ENCODE results near the gene SSUH2. TPM values are rescaled to one million over a fixed set of nuclear protein-coding genes. Genes with fewer than 3 reads are reported as not detected.

SSUH2 gene
- total RNA-seq, 1 experiment from 2014 or later = 0.30 TPM

DNA sequence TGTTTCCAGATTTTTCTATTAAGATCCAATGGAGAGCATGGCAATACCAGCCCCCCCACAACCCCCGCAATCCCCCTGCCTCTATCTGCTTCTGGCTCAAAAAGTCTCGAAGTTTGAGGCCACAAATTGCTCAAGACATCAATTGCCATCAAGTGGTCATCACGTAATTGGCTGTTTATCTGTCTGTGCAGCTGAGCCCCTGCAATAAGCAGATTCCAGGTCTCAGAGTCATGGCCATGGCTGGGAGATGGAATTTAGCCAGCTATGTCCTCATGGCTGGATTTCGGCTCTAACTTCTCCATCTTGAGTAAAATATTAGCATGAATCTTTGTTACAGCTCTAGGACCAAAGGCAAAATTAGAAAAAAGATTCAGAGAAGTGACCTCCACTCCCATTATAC, 22.7 kb downstream of the SSUH2 start:
- Histone ChIP-seq H3K4me1 (no peaks in the 10 kb centered on the region; the same call in 1 of the 2 replicates), H3K27me3 (no peaks in the 10 kb centered on the region), H3K9me3 (replicated peaks) (peaks cover 6% of the 10 kb centered on the region; the same call in 1 of the 2 replicates), H3K27ac (no peak overlapping the region), H3K36me3 (no peaks in the 10 kb centered on the region), H3K4me3 (no peak overlapping the region)
- DNase-seq = no peak

DNA sequence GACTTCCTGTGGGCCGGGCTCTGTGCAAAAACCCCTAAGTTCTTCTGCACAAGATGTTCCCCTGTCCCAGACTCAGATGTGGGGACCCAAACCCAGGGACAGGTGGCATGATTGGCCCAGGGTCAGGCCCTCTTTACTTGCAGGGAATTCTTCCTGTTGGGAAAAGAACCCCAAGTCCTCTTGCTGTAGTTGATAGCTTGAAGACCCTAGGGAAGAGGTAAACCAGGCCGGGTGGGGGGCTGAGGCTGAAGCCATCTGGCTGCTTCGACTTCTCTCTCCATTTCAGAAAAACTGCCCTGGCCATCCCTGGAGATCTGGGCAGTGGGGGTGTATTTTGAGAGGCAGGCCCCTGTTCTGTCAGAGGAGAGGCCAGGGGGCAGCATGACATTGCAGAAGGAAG, 23.5 kb downstream of the SSUH2 start:
- Histone ChIP-seq H3K4me3 (no peak overlapping the region), H3K36me3 (no peaks in the 10 kb centered on the region), H3K4me1 (no peaks in the 10 kb centered on the region; the same call in 1 of the 2 replicates), H3K27ac (no peak overlapping the region), H3K9me3 (replicated peaks) (peaks cover 7% of the 10 kb centered on the region; the same call in 1 of the 2 replicates), H3K27me3 (no peaks in the 10 kb centered on the region)
- no peak for DNase-seq

DNA sequence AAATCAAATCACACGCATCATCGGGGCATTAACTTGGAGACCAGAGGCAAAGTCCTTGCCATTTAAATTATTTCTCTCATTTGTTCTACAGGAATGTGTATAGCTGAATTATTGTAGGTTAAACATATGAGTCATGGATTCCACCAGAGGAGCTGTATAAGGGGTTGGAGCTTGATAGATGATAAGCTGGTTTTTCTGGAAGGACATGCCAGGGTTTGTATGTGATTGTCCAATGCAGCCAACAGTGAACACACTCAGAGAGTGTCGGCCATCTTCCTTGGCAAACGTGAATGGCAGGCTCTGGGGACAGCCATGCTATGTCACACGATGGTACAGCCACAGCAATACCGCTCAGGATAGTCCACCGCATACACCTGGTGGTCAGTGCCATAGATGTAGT, 25.1 kb downstream of the SSUH2 start:
- Histone ChIP-seq H3K36me3 (no peaks in the 10 kb centered on the region), H3K4me1 (no peaks in the 10 kb centered on the region; the same call in 1 of the 2 replicates), H3K4me3 (no peak overlapping the region), H3K27ac (no peak overlapping the region), H3K27me3 (no peaks in the 10 kb centered on the region), H3K9me3 (replicated peaks) (peaks cover 9% of the 10 kb centered on the region; the same call in 1 of the 2 replicates)
- DNase-seq = no peak

DNA sequence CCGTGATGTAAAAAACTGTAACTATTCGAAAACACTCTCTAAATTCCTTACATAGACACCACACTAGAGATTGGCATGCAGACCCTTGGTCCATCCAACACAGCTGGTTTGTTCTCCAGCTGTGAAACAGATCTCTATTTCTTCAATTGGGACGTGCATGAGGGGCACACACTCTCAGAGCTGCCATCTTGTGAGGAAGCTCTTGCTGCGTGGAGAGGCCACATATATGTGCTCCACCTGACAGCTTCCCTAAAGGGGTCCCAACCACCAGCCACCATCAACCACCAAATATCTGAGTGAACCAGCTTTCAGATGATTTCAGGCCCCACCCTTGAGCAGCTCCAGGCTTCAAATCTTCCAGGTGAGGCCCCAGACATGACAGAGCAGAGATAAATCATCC, 25.6 kb downstream of the SSUH2 start:
- Histone ChIP-seq H3K36me3 (no peaks in the 10 kb centered on the region), H3K9me3 (replicated peaks) (peaks cover 9% of the 10 kb centered on the region; the same call in 1 of the 2 replicates), H3K27ac (no peak overlapping the region), H3K27me3 (no peaks in the 10 kb centered on the region), H3K4me1 (no peaks in the 10 kb centered on the region; the same call in 1 of the 2 replicates), H3K4me3 (no peak overlapping the region)
- no peak for DNase-seq

DNA sequence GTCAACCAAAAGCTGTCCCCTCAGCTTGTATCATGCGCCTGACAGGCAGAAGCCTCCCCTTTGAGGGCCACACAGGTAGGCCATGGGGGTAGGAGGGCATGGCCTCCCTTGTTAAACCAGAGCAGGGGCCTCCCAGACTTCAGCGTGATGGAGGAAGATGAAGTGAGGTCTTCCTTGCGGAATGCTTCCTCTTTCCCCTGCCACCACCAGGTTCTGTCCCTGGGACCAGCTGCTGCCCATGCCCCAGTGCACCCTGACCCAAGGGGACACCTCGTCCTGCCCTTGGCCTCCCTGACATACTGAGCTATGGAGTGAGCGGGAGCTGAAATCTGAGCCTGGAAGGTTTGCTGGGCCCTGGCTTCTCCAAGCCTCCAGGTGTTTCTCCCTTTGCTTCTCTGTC, 26.7 kb downstream of the SSUH2 start:
- Histone ChIP-seq H3K4me1 (no peaks in the 10 kb centered on the region; the same call in 1 of the 2 replicates), H3K4me3 (no peak overlapping the region), H3K36me3 (no peaks in the 10 kb centered on the region), H3K27ac (no peak overlapping the region), H3K27me3 (no peaks in the 10 kb centered on the region), H3K9me3 (replicated peaks) (peaks cover 11% of the 10 kb centered on the region; the same call in 1 of the 2 replicates)
- DNase-seq = no peak

DNA sequence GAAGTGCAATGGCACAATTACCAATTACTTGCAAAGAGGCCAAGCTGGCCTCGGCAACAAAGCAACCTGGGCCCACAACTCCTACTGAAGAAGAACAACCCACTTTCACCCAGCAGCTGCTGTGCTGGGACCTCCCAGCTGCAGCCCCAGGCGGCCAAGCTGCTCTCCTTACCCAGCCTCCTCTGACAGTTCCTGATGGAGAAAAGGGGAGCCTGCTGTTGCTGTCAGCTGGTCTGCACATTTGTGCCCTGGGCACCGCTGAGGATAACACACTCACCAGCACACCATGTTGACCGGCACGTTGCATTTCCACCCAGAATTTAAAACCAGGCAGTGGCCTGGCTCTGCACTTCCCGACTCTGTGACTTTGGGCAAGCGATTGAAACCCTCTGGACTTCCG, 33.6 kb downstream of the SSUH2 start:
- H3K4me1 ChIP-seq = peaks cover 19% of the 10 kb centered on the region; the same call in 1 of the 2 replicates
- peak overlapping the region; percentile 70 for H3K27ac ChIP-seq
- H3K9me3 ChIP-seq (replicated peaks) = 0 out of 2 replicates have a peak, but pooled peaks cover 2% of the 10 kb centered on the region
- H3K4me3 ChIP-seq = peak overlapping the region; percentile 60
- no peaks in the 10 kb centered on the region for H3K36me3 ChIP-seq
- H3K27me3 ChIP-seq = no peaks in the 10 kb centered on the region
- DNase-seq = peak; percentile 78 to 83

DNA sequence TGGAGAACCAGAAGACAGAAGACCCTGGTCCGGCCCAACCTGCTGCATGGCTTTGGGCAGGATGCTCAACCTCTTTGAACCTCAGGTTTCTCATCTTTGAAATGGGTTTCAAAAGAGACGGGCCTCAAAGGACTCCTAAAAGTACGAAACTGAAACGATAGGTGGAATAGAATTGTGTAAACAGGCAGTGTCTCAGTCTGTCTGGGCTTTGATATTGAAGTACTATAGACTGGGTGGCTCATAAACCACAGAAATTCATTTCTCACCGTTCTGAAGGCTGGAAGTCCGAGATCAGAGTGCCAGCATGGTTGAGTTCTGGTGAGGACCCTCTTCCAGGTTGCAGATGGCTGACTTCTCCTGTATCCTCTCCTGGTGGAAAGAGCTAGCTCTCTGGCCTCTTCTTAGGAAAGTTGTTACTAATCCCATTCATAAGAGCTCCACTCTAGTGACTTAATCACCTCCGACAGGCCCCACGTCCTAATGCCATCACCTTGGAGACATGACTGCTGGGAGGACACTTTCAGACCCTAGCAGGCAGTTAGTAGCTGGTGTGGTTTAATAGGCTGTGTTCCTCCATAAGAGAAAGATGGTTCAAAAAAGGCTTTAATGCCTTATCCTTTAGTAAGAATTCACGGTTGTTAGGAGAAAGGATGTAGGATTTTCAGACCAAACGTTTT, 35.7 kb downstream of the SSUH2 start:
- Histone ChIP-seq H3K27me3 (no peaks in the 10 kb centered on the region), H3K4me1 (peaks cover 19% of the 10 kb centered on the region; the same call in 1 of the 2 replicates), H3K4me3 (no peak overlapping the region), H3K27ac (no peak overlapping the region), H3K9me3 (replicated peaks) (0 out of 2 replicates have a peak, but pooled peaks cover 2% of the 10 kb centered on the region), H3K36me3 (no peaks in the 10 kb centered on the region)
- DNase-seq = no peak

DNA sequence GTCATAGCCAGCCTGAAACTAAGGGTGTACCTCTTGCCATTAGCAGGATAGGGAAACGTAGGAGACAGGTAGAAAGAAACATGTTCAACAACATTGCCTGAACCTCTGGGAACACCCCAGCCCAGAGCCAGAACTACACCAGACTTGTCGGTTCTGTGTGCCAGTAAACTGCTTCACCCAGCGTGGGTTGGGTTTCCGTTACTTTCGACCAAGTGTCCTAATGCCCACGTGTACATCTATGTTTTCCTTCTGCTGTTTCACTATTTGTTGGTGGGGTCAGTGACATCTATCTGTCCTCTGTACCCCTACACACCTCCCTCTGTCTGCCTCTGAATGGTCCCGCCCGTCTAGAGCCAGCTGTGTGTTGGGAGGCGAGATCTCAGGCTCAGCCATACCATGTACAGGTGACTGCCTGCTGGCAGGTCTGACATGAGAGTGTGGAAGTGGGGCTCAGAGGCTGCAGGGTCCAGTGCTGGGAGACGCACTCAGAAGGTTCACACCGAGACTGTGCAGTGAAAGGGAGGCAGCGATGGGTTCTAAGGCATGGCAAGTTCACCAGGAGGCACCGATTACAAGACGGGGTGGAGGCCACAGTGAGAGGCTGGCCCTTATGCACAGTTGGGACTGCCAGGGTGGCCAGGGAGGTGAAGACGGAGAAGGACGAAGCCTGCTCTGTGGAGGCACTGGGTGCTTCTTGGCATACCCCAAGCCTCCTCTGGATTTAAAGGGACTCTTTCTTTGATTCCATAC, 36.4 kb downstream of the SSUH2 start:
- no peaks in the 10 kb centered on the region for H3K27me3 ChIP-seq
- H3K9me3 ChIP-seq (replicated peaks) = no peaks in the 10 kb centered on the region
- peaks cover 19% of the 10 kb centered on the region; the same call in 1 of the 2 replicates for H3K4me1 ChIP-seq
- no peak overlapping the region for H3K27ac ChIP-seq
- no peak overlapping the region for H3K4me3 ChIP-seq
- no peaks in the 10 kb centered on the region for H3K36me3 ChIP-seq
- no peak for DNase-seq

DNA sequence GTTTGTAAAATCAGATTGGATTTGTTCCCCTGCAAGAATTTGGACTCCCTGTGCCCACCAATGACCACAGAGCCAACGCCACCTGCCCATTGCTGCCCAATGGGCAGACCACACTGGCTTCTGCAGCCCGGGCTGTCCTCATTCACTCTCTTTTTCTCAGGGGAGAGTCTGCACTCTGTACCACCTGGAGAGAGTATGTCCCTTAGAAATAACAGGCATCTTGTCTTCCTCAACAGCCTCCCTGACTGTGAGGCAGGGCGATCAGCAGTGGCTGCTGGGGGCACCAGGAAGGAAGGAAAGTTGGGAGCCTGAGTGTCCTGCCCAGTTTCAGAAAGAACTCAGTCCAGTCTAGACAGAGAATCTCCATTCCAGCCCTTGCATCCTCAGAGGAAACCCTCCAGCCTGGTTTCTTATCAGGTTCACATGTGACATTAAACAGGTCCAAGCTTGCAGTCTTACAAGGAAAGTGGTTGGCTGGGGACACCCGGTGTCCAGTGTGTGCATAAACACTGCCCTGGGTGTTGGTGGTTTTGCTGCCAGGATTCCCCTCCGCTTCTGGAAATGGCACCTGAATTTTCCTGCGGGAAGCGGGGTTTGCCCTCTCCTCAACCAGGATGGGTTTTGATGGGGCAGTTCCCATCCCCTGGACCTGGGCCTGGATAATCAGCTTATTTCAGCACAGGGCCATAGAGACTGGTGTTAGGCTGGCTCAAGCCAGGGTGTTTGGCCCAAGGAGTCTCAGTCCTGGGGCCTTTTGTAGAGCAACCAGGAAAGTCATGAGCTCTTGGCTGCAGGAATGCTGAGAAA, 37.2 kb downstream of the SSUH2 start:
- Histone ChIP-seq H3K9me3 (replicated peaks) (no peaks in the 10 kb centered on the region), H3K4me1 (peaks cover 19% of the 10 kb centered on the region; the same call in 1 of the 2 replicates), H3K36me3 (no peaks in the 10 kb centered on the region), H3K4me3 (no peak overlapping the region), H3K27ac (no peak overlapping the region), H3K27me3 (no peaks in the 10 kb centered on the region)
- peak; percentile 79 to 87 for DNase-seq

DNA sequence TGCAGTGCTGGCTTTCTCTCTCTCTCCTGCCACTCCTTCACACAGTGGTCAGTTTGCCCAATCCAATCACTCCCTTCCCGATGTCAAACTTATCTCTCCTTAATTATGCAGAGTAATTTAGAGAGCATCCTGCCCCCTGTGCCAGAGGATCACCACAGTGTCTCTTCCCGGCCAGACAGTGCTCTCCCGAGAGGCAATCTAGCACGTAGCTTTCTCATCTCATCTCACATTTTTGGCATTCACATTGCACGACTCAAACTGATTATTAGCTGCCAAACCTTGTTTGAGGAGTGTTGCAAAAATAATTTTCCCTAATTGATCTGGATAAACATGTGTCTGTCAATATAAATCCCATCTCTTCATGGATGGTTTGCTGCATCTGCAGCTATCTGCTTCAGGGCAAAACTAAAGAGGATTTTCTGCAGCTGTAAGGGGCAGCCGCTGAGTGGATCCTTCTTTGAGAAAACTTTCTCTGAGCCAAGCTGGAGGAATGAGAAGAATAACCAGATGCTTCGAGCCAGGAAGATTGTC, 37.8 kb downstream of the SSUH2 start:
- peaks cover 19% of the 10 kb centered on the region; the same call in 1 of the 2 replicates for H3K4me1 ChIP-seq
- H3K36me3 ChIP-seq = no peaks in the 10 kb centered on the region
- no peak for DNase-seq
- no peak overlapping the region for H3K4me3 ChIP-seq
- no peak overlapping the region for H3K27ac ChIP-seq
- no peaks in the 10 kb centered on the region for H3K27me3 ChIP-seq
- H3K9me3 ChIP-seq (replicated peaks) = no peaks in the 10 kb centered on the region

DNA sequence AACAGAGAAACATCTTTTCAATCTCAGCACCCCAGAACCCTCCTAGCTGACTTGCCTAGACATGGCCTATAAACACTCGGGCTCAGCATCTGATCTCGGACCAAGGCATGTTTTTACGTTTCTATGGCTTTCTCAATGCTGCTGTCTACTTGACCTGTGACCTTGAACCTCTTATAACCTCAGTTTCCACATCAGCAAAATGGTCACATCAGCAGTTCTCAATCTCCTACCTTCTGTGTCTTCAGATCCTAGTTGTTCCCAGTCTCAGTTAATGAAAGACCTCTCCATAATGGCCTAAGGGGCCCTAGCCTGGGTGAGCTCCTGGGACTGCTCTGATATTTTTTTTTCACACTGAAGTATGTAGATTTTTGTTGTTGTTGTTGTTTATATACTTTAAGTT, 39.6 kb downstream of the SSUH2 start:
- Histone ChIP-seq H3K4me1 (peaks cover 11% of the 10 kb centered on the region; the same call in 1 of the 2 replicates), H3K4me3 (no peak overlapping the region), H3K36me3 (no peaks in the 10 kb centered on the region), H3K27ac (no peak overlapping the region), H3K9me3 (replicated peaks) (no peaks in the 10 kb centered on the region), H3K27me3 (no peaks in the 10 kb centered on the region)
- DNase-seq = no peak

DNA sequence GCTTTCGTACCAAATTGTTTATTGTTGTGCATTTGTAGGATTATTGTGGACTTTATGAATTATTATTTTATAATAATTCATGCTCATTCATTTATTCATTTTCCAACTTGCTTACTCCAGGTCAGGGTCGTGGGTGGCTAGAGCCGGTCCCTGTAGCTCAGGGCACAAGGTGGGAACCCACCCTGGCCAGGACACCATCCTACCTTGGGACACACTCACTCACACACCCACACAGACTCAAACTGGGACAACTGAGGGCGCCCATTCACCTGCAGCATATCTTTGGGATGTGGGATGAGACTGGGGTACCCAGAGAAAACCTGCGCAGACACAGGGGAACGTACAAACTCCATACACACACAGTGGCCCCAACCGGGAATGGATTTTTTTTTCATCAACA, 40.6 kb downstream of the SSUH2 start:
- H3K27ac ChIP-seq = no peak overlapping the region
- H3K4me3 ChIP-seq = no peak overlapping the region
- no peak for DNase-seq
- no peaks in the 10 kb centered on the region for H3K9me3 ChIP-seq (replicated peaks)
- H3K36me3 ChIP-seq = no peaks in the 10 kb centered on the region
- H3K4me1 ChIP-seq = peaks cover 13% of the 10 kb centered on the region
- H3K27me3 ChIP-seq = no peaks in the 10 kb centered on the region

DNA sequence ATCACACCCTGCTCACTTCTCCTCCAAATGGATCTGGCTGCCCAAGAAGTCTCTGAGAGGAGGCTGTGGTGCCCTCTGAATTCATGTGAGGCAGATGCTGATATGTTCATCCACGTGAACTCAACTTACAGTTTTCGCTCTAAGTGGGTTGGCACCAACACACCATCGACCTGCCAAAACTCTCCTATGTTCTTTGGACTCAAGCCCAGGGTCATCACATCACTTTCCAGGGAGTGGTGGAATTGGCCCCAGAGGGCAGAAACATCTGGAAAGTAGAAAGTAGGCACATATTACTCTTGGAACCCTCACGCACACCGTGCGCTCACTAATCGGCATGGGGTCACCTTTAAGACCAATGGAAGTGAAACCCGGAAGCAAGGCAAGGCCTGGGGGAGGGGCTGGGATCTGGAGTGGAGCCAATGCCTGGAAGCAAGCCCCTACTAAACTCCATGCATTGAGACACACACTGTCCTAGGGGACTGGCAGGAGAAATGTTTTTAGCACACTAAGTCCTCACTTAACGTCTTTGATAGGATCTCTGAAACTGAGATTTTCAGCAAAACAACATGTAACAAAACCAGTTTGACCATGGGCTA, 41.4 kb downstream of the SSUH2 start:
- H3K9me3 ChIP-seq (replicated peaks) = no peaks in the 10 kb centered on the region
- peaks cover 21% of the 10 kb centered on the region for H3K4me1 ChIP-seq
- H3K4me3 ChIP-seq = no peak overlapping the region
- H3K36me3 ChIP-seq = no peaks in the 10 kb centered on the region
- DNase-seq = no peak
- H3K27ac ChIP-seq = no peak overlapping the region
- H3K27me3 ChIP-seq = no peaks in the 10 kb centered on the region

DNA sequence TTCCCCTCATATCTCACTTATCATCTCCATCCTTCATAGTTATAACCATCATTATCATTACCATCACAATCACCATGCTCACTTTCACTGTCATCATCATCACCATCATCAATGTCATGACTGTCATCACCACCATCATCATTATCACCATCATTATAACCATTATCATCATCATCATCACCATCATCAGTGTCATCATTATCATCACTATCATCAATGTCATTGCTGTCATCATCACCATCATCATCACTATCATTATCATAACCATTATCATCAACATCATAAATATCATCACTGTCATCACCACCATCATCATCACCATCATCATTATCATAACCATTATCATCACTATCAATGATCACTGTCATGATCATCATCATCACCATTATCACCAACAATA, 44.1 kb downstream of the SSUH2 start:
- no peak for DNase-seq
- no peaks in the 10 kb centered on the region for H3K36me3 ChIP-seq
- H3K9me3 ChIP-seq (replicated peaks) = no peaks in the 10 kb centered on the region
- no peak overlapping the region for H3K4me3 ChIP-seq
- H3K4me1 ChIP-seq = peaks cover 36% of the 10 kb centered on the region
- H3K27ac ChIP-seq = no peak overlapping the region
- no peaks in the 10 kb centered on the region for H3K27me3 ChIP-seq

Data from SJCRH30 (cell line).